Mesodermal cell (in vitro differentiated cells): ENCODE data around the gene STAC3.
A peak's percentile ranks its signal among the peaks of the same experiment; 100 is the strongest.

ENCODE experiments used
- H3K27ac ChIP-seq: 2 replicates; pipeline ENCODE4 v1.7.0; 2013; ENCODE audit warnings: mild to moderate bottlenecking, low read depth, low read length, moderate library complexity; ENCODE audit not compliant: severe bottlenecking
- H3K36me3 ChIP-seq: 2 replicates; pipeline ENCODE4 v1.7.1; 2013; ENCODE audit warnings: mild to moderate bottlenecking, low read length, moderate library complexity; ENCODE audit not compliant: control insufficient read depth, insufficient read depth
- H3K4me1 ChIP-seq: one replicate; pipeline ENCODE4 v1.7.1; 2013; ENCODE audit warnings: mild to moderate bottlenecking, low read length; ENCODE audit not compliant: insufficient read depth, control insufficient read depth, poor library complexity, severe bottlenecking
- H3K4me3 ChIP-seq: 2 replicates; pipeline ENCODE4 v1.7.0; 2013; ENCODE audit warnings: low read length, control low read depth, mild to moderate bottlenecking; ENCODE audit not compliant: insufficient read depth, poor library complexity, severe bottlenecking; ENCODE audit errors: extremely low read depth
- H3K9me3 ChIP-seq: 2 replicates; pipeline ENCODE4 v1.7.1; 2013; ENCODE audit warnings: mild to moderate bottlenecking, low read length, moderate library complexity; ENCODE audit not compliant: control insufficient read depth
- WGBS, 2 experiments: methylation state at CpG; one replicate each; pipeline ENCODE4 v1.1.5; 2013; ENCODE audit warnings: missing lambda C conversion rate in 2 of 2; ENCODE audit not compliant: insufficient coverage in 2 of 2; 5-methylcytosine and 5-hydroxymethylcytosine counted together

STAC3 gene

GRCh38 chr12:57254506-57255280, 3.7 kb upstream of the STAC3 start:
- H3K4me1 ChIP-seq: peaks cover 9% of the 10 kb centered on the region
- WGBS, 2 experiments: 88 to 92% methylated on average over 11 of the region's 14 CpGs
- peaks cover 33% of the 10 kb centered on the region for H3K36me3 ChIP-seq
- H3K9me3 ChIP-seq: no peaks in the 10 kb centered on the region
- H3K27ac ChIP-seq: no peak overlapping the region
- no peak overlapping the region for H3K4me3 ChIP-seq

GRCh38 chr12:57250541-57250940, 446 bp downstream of the STAC3 start:
- WGBS, 2 experiments: 100% methylated on average over 1 of the region's 3 CpGs
- H3K4me3 ChIP-seq: no peak overlapping the region
- peaks cover 6% of the 10 kb centered on the region for H3K4me1 ChIP-seq
- H3K9me3 ChIP-seq: no peaks in the 10 kb centered on the region
- peaks cover 3% of the 10 kb centered on the region for H3K36me3 ChIP-seq
- no peak overlapping the region for H3K27ac ChIP-seq

- Histone ChIP-seq H3K9me3 (no peaks in the 10 kb centered on the region), H3K4me1 (peaks cover 3% of the 10 kb centered on the region), H3K36me3 (peaks cover 3% of the 10 kb centered on the region), H3K4me3 (no peak overlapping the region), H3K27ac (no peak overlapping the region)
- WGBS, 2 experiments: 83 to 100% methylated on average over 1 to 3 of the region's 7 CpGs
Measured at GRCh38 chr12:57248934-57249742, 1.8 kb downstream of the STAC3 start.

GRCh38 chr12:57247041-57247440, 3.9 kb downstream of the STAC3 start:
- no peaks in the 10 kb centered on the region for H3K9me3 ChIP-seq
- H3K4me1 ChIP-seq: peaks cover 3% of the 10 kb centered on the region
- H3K4me3 ChIP-seq: no peak overlapping the region
- H3K27ac ChIP-seq: no peak overlapping the region
- H3K36me3 ChIP-seq: no peaks in the 10 kb centered on the region
- 71% methylated on average over 1 of the region's 1 CpG; no CpG with 5 or more reads in 1 of the 2 experiments for WGBS, 2 experiments

- no peaks in the 10 kb centered on the region for H3K36me3 ChIP-seq
Measured at GRCh38 chr12:57244312-57244696, 6.7 kb downstream of the STAC3 start.

GRCh38 chr12:57243521-57244311, 7.3 kb downstream of the STAC3 start:
- Histone ChIP-seq H3K9me3 (no peaks in the 10 kb centered on the region), H3K4me3 (peak overlapping the region; percentile 37), H3K27ac (peak overlapping the region; percentile 36), H3K4me1 (peaks cover 11% of the 10 kb centered on the region), H3K36me3 (no peaks in the 10 kb centered on the region)
- 21 to 31% methylated on average over 13 to 31 of the region's 41 CpGs for WGBS, 2 experiments

More at GRCh38 chr12:57244312-57244696, 6.7 kb downstream of the STAC3 start:
- H3K4me3 ChIP-seq: no peak overlapping the region
- WGBS, 2 experiments: 93 to 100% methylated on average over 1 to 3 of the region's 6 CpGs
- H3K27ac ChIP-seq: no peak overlapping the region
- H3K4me1 ChIP-seq: peaks cover 11% of the 10 kb centered on the region
- H3K9me3 ChIP-seq: no peaks in the 10 kb centered on the region

- Histone ChIP-seq H3K4me3 (peak overlapping the region; percentile 37), H3K9me3 (no peaks in the 10 kb centered on the region), H3K36me3 (no peaks in the 10 kb centered on the region), H3K27ac (peak overlapping the region; percentile 36), H3K4me1 (peaks cover 11% of the 10 kb centered on the region)
- WGBS, 2 experiments: 1% methylated on average over 29 to 30 of the region's 45 CpGs
Measured at GRCh38 chr12:57242691-57243454, 8.1 kb downstream of the STAC3 start.

GRCh38 chr12:57242329-57242690, 8.7 kb downstream of the STAC3 start:
- Histone ChIP-seq H3K36me3 (no peaks in the 10 kb centered on the region), H3K9me3 (no peaks in the 10 kb centered on the region), H3K4me3 (no peak overlapping the region), H3K27ac (no peak overlapping the region), H3K4me1 (peaks cover 11% of the 10 kb centered on the region)
- 3 to 4% methylated on average over 6 to 11 of the region's 18 CpGs for WGBS, 2 experiments

GRCh38 chr12:57241402-57242310, 9.3 kb downstream of the STAC3 start:
- Histone ChIP-seq H3K4me3 (no peak overlapping the region), H3K27ac (no peak overlapping the region), H3K9me3 (no peaks in the 10 kb centered on the region), H3K36me3 (no peaks in the 10 kb centered on the region), H3K4me1 (peaks cover 11% of the 10 kb centered on the region)
- 15 to 16% methylated on average over 12 to 21 of the region's 48 CpGs for WGBS, 2 experiments
